ELF-1 (cell line): Measurements from ENCODE around the gene TSPAN3.

Experiments
- DNase-seq: peaks from one replicate; pipeline ENCODE4 v3.0.0-alpha.2; 2016; ENCODE audit warnings: low read depth, low spot score

Gene TSPAN3

DNA sequence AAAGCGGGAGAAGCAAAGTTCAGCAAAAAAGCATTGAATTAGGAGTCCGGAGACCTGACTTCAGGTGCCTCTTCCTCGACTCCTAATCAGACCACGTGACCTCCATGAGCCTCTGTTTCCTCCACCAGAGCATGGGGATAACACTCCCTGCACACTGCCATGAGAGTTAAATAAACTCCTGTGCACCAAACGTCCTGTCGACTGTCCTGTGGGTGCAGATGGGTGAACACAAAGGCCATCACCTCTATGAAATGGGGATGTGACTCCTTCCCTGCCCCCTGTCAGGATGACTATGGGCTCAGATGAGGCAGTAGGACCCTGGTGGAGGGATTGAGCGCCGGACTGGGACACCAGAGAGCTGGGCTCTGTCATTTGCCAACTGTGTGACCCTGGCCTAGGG, 13.5 kb upstream of the TSPAN3 start:
- DNase-seq, result no peak

DNA sequence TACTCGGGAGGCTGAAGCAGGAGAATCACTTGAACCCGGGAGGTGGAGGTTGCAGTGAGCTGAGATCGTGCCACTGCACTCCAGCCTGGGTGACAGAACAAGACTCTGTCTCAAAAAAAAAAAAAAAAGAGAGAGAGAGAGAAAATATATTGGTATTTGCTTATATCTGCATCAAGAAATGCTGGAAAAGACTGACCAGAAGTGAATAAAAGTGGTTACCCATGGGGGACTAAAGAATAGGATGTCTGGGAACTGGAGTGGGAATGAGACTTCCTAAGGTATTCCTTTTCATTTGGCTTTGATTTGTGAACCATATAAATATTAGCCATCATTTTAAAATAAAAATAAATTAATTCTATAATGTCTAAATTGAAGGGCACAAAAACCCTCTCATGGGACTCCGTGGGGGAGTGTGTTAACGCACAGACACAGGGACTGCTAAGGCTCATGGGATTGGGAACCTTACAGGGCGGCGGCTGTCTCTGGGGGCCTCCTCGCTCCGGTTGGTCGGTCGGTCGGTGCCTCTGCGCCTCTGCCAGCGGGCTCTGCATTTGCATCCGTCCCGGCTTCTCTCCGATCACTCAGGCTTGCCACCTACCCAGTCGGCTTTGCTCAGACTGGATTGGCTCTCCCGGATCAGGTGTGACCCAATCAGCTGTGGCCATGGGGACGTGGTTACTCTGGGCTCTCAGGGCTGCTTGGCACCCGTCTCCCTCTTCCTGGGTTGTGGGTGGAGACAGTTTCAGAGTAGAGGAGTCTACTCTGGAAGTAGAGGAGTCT, 12.7 kb upstream of the TSPAN3 start:
- DNase-seq, result peak; percentile 70

DNA sequence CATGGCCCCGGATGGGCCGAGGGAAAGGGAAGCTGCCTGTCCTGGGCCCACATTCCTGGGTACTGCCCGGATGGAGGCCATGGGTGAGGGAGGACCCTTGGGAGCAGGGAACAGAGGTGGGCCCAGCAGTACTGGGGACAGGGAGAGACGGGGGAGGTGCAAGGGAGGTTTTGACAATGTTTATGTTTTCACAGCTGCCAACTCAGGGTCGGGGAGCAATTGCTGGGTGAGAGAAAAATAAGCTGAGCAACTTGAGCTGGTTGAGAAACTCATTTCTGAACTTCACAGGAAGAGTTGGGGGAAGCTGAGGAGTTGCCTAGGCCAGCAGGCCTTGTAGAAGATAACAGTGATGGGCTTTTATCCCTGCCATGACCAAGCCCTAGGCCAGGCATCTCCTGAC, 11.1 kb upstream of the TSPAN3 start:
- no peak for DNase-seq

DNA sequence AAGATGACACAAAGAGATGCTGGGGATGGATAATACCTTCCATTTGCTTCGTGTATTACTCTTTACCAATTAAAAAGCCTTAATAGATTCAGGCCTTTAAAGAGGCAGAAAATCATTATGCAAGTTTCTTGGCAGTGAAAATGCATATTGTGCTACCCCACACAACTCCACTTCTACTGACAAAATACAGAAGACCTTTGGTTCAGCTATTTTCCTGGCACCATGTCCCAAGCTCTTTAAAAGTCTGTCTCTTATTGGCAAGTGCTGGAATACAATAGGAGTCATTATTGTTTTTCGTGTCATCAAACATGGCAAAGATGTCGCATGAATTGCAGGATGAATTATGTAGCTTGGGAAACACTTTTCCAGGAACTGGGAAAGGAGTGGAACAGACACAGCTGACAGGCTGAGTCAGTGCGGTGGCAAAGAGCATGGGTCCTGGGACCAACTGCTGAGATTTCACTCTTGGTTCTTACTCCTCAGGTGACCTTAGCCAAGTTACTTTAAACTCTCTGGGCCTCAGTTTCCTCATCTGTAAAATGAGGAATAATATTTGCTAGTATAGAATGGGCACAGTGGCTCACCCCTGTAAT, 5.5 kb upstream of the TSPAN3 start:
- no peak for DNase-seq

DNA sequence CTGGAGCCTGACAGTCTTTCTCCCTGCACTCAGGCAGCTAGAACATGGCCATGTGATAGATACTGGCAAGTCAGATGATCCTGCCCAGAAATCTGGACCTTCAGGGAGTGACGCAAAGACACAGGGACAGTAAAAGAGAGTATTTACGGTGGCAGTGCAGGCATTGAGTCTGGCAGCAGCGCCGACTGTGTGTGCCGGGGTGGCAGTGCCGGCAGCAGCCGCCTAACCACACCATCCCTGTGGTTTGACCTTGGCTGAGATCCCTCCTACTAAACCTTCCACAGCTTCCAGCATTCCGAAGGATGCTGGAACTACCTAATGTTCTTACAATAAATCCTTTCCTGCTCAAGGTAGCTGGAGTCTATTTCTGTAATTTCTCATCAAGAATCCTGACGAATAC, 4.6 kb upstream of the TSPAN3 start:
- DNase-seq, result no peak

DNA sequence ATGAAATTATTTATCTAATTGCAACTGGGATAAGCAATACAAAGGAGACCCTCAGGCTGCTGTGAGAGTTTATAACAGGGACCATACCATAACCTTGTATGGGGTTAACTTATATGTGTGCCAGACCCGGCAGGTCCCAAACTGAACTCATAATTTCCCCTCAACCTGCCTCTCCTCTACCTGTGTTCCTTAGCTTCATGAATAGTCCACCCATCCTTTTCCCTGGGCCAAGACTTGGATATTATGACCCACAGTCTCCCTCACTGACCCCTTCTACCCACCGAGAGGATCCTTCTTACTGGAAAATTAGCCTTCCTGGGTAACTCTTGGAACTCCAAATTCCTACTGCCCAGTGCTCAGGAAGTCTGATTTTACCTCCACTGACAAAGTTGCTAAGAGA, 3.4 kb upstream of the TSPAN3 start:
- no peak for DNase-seq

DNA sequence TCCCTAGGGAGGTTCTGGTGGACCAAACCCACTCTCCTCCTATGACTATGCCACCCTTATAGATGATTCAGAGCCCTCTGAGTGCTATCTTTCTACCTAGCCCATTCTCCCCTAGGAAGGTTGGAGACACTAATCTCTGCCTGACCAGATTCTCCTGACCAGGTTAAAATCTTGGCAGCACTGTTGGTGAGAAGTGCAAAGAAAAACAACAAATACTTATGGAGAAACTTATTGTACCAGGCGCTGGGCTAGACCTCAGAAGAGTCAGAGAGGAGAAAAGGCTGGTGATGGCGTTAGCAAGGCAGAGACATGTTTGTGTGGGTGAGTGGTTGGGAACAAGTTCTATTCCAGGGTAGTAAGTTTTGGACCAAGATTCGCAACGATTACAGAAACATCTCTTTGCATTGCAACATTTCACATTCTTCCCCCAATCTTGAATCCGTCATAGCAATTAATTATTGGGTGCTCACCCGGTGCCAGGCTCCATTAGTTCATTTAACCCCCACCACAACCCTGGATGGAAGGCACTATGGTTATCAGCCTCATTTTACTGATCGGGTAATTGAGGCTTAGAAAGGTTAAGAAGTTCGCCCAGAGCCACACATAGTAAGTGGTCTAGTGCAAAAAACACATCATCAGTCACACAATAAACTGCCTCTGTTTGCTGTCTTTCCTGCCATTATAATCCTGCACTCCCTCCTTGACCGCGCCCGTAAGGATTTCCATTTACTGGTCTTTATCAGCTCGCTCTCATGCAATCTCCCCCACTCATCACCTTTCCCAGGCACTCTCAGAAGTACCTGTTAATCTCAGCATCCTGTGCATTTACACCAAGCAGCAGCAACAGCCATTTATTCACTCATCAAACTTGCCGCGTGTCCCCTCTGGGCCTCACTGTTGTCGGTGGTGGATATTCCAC, 655 bp upstream of the TSPAN3 start:
- DNase-seq, result no peak

DNA sequence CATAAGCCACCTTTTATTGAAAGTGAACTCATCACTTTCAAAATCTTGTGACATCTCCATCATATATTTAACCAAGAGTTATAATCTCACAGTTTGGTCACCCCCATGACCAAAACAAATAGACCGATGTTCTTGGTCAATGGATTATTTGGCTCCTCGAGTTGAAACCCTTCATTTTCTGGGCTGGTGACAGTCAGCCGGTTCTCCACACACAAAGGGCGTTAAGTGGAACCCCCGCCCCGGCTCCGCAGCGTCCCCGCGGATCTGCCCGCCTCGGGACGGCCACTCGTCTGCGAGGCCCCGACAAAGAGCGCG, 772 bp downstream of the TSPAN3 start:
- no peak for DNase-seq

DNA sequence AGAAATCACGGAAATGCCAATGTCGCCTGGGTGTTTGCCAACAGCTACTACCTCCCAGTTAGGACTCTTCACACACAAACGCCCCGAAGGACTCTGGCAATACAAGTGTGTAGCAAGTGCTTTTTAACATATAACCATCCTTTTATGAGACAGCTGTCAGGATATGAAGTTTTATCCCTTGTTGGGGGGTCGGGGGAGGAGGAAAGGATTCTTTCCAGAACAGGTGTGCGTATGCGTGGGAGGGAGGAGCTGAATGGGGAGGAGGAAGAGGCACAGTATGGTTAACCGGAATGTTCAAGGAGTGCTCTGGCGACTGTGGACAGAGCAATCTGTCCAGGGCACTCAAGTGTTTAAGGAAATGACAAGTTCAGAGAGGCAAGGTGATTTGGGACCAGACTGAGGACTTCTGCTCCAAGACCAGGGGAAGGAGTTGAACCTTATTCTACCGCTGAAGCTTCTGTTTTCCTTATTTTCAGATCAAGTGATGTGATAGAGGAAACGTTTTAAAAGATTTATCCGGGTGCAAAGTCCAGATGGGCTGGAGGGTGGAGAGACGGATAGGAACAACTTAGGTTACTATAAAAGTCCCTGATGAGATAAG, 1.3 kb downstream of the TSPAN3 start:
- no peak for DNase-seq

DNA sequence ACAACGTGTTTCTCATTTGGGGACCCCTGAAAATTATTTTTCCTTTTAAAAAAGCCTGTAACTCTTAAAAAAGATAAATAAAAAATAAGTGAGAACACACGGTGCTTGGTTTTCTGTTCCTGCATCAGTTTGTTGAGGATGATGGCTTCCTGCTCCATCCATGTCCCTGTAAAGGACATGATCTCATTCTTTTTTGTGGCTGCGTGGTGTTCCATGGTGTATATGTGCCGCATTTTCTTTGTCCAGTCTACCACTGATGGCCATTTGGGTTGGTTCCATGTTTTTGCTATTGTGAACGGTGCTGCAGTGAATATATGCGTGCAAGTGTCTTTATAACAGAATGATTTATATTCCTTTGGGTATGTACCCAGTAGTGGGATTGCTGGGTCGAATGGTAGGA, 2.3 kb downstream of the TSPAN3 start:
- DNase-seq, result no peak

DNA sequence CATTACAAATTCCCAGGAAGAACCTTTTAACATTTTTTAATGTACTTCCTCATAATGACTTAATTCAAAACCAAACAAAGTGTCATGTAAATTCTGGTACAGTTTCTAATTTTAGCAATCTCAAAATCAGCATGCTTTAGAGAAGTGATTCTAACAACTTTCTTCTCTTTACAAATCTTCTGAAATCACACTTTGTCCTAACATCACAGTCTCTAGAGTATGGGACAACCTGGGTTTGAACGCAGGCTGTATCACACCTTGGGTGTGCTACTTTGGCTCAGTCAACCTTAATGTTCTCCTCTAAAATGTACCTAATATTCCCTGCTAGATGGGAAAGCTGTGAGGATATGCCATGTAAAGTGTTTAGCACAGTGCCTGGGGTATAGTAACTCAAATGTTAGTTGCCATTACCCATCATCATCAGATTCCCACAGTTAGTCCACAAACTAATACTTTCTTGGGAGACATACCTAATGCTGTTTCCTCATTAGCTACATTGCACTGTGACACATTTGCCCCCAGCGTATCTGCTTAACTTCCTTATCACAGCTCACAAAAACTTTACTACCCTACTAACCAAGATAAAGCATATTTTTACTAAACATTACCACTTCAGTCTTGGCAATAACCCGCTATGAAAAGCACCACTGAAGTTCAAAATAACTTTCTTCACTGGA, 3.1 kb downstream of the TSPAN3 start:
- DNase-seq, result no peak

DNA sequence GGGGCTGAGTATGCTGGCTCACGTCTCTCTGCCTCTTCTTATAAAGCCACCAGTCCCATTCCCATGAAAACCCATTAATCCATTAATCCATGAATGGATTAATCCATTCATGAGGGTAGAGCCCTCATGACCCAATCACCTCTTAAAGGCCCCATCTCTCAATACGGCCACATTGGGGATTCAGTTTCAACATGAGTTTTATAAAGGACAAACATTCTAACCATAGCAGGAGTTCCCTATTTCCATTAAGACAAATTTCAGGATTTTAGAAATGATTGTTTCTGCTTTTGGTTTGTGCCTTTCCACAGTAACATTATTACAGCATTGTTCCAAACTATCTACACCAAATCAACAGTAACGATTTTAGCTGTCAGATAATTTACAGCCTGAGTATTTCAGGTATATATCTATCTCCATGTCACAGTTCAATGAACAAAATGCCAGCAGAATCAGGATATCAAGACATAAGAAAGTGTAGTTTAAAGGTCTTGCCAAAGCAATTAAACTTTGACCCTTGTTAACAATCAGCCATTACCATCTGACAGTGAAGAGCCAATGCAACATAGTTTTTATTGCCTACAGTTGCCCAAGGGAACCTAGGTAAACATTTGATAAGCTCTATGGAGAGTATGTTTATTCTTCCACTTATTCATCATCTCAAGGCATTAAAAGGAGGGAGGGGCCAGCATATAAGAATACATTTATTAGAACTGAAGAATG, 3.8 kb downstream of the TSPAN3 start:
- DNase-seq, result no peak

DNA sequence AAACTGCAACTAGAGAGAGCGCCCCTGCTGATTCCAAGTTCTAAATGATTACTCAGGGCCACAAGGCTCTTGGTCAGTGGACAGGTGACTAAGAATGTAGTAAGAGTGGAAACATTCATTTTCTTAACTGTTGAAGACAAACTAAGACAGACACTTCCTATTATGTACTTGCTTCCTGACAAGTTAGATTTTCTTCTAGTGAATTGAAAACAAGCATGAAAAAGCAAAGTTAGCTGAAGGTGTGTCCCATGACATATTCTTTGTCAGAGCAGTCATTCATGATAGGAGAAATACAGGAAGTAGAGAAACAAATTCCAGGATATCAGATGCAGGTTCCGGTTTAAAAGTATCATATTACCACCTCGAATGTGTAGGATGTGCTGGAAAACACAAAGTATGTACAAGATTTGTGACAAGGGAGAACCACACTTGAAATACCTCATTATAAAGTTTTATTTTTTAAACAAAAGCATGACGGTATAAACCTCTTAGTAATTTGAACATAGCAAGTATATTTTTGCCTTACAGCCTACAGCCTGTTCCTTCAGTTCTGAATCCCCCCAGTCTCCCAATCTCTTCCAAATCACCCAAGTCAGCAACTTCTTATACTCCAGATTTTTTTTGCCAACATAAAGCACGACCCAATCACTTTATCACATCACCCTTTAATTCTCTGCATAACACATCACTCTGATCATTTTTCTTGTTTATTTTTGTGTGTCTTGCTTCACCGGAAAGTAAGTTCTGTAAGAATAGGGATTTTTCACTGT, 6.2 kb downstream of the TSPAN3 start:
- no peak for DNase-seq

DNA sequence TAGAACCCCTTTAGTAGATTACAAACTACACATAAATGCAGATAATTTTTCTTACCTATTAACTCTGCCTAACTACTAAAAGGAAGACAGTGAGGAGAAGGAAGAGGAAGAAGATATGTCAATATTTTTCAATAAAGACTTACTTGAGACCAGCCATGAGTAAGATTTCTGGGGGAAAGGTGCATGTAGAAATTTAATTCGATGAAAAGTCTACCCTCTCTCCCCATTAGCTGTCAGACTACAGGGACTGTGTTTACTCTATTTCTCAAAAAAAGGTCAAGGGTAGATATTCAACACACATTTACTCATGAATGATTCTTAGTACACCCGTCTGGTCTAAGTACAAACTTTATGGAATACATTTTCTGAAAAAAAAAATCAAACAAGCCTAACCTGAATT, 6.8 kb downstream of the TSPAN3 start:
- DNase-seq, result no peak

DNA sequence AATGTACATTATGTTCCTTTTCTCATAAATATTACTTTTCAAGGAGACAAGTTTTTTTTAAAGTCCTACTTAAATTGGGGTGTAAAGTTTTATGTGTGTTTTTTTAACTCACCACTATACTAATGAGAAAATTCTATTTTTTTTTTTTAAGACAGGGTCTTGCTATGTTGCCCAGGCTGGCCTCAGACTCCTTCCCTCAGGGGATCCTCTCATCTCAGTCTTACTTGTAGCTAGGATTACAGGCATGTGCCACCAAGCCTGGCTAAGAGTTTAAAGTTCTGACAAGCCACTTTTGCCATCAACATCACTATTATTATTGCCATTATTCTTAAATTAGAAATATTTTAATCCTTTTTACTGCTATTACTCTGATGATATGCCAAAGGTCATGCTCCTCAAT, 7.7 kb downstream of the TSPAN3 start:
- no peak for DNase-seq

DNA sequence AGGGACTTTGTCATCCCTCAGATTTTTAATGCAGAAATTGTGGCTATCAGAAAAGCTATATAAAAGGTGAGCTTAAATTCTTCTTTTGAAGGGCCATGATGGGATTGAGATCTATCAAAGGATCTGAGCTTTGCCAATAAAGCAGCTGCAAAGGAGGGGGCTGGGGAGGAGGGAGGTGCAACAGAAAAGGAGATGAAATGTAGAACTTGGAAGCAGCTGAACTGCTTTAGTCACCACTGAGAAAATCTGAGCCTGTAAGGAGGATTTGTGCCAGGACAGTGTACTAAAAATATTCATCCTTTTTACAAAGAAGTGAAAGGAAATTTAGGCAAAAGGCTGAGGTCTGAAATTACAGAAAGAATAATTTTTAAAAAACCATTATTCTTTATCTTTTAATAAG, 10.4 kb downstream of the TSPAN3 start:
- no peak for DNase-seq

DNA sequence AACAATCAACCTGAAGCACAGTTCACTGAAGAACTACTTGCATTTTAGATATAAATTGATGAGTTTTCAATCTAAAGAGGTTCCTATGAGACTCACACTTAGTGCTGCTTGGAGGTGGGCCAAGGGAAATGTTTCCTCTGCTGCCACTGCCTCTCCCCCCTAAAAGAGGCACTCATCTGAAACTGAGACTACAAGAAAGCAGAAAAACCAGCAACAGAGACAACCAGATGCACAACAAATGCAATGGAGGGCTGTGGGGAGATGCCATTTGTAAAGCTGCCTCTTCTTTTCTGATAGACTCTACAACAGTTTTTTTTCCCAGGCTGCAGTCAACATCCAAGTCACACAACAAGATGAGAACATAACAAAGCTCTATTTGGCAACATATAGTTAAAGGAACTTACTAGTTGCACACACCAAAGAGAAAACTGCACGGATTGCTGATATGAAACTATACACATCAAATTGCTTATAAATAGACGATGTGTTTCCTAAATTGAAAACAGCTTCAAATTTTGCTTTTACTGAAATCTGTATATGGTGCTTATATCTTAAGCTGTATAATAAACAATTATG, 11.0 kb downstream of the TSPAN3 start:
- DNase-seq, result no peak

DNA sequence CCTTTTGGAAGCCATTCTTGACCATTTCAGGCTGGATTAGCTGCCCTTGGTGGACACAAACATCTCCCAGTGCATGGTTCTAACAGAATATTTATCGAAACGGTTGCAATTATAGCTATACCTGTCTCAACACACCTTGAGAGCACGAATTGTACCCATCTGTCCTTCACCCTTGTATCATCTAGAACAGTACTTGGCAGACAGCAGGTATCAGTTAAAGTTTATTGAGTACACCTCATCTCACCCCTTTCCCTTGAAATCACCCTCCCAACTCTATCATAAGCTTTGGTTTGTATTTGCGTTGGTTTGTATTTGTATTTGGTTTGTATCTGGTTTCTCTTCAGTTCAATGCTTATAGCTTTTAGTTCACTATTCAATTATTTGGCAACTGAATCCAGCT, 12.4 kb downstream of the TSPAN3 start:
- no peak for DNase-seq

DNA sequence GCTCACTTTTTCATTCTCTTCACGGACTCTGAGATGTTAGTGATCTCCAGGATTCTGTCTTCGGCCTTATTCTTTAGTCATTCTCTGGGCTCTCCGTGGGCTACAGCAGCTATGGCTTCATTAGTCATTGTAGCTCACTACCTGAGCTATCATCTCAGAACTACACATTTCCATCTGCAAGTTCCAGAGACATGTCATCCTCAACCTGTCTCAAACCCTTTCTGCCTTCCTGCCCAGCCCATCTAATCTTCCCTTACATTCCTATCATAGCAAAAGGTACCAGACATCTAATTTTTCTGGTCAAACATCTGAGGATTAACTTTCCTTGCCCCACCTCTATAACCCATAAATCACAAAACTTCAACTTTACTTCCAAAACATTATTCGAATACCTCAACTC, 13.2 kb downstream of the TSPAN3 start:
- DNase-seq, result no peak

DNA sequence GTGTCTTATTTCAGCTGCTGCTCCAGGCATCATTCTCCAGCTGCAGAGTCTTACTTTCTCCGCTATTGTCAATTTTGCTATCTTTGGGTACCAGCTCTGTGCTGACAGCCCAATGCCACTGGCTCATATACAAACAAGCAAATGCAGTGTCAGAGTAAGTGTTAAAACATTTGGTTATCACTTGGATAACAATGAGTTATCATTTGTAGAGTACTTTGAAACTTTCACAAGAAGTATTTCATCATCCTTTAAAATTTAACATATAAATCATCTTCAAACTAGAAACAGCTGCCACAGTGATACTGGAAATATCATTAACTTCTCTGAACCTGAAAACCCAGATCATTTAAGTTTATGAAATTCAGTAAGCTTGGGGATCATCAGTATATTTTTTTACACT, 13.8 kb downstream of the TSPAN3 start:
- DNase-seq, result no peak
